Hepatocyte (in vitro differentiated cells): ENCODE measurements around the gene EXD3. TPM values are rescaled to one million over a fixed set of nuclear protein-coding genes. Genes with fewer than 3 reads are reported as not detected.

Source experiments
- DNase-seq: peaks from one replicate; pipeline ENCODE4 v3.0.0-alpha.2; 2016; ENCODE audit warnings: low spot score
- H2AFZ ChIP-seq: fragments of 200-600 bp; sonication (generic); 2 replicates; pipeline ENCODE4 v1.6.0; 2016; ENCODE audit warnings: antibody characterized with exemption, mild to moderate bottlenecking
- H3K27ac ChIP-seq: fragments of 200-600 bp; sonication (generic); 2 replicates; pipeline ENCODE4 v1.5.1; 2016; ENCODE audit warnings: mild to moderate bottlenecking
- H3K27me3 ChIP-seq: fragments of 200-600 bp; sonication (generic); 2 replicates; pipeline ENCODE4 v1.6.1; 2016
- H3K36me3 ChIP-seq: fragments of 200-600 bp; sonication (generic); replicated peaks from 2 replicates; pipeline ENCODE4 v1.5.1; 2016; ENCODE audit warnings: low read depth; ENCODE audit not compliant: insufficient read depth
- H3K4me1 ChIP-seq: fragments of 200-600 bp; sonication (generic); 2 replicates; pipeline ENCODE4 v1.5.1; 2016; ENCODE audit warnings: mild to moderate bottlenecking, moderate library complexity; ENCODE audit not compliant: insufficient read depth
- H3K4me2 ChIP-seq: fragments of 200-600 bp; sonication (generic); 2 replicates; pipeline ENCODE4 v1.6.0; 2016
- H3K4me3 ChIP-seq: fragments of 200-600 bp; sonication (generic); 2 replicates; pipeline ENCODE4 v1.5.1; 2016; ENCODE audit warnings: mild to moderate bottlenecking
- H3K79me2 ChIP-seq: fragments of 200-600 bp; sonication (generic); 2 replicates; pipeline ENCODE4 v1.6.0; 2017; ENCODE audit warnings: mild to moderate bottlenecking
- H3K9me2 ChIP-seq: fragments of 200-600 bp; sonication (generic); replicated peaks from 2 replicates; pipeline ENCODE4 v1.6.0; 2017; ENCODE audit warnings: mild to moderate bottlenecking; ENCODE audit not compliant: insufficient read depth
- H3K9me3 ChIP-seq: fragments of 200-600 bp; sonication (generic); 2 replicates; pipeline ENCODE4 v1.5.1; 2016; ENCODE audit warnings: low read depth, mild to moderate bottlenecking
- H4K20me1 ChIP-seq: fragments of 200-600 bp; sonication (generic); 2 replicates; pipeline ENCODE4 v1.6.0; 2016; ENCODE audit warnings: mild to moderate bottlenecking; ENCODE audit not compliant: insufficient read depth, poor library complexity, severe bottlenecking
- EZH2 ChIP-seq: fragments of 200-600 bp; sonication (generic); IDR thresholded peaks from 2 replicates; pipeline ENCODE4 v1.6.1; 2016; ENCODE audit warnings: antibody characterized with exemption, mild to moderate bottlenecking, borderline replicate concordance
- EZH2phosphoT487 ChIP-seq: fragments of 200-600 bp; sonication (generic); IDR thresholded peaks from one replicate; pipeline ENCODE4 v1.6.1; 2018; ENCODE audit warnings: antibody characterized with exemption, mild to moderate bottlenecking, low read depth, moderate library complexity; ENCODE audit not compliant: unreplicated experiment, severe bottlenecking
- WGBS: methylation state at CpG from one replicate; pipeline ENCODE4 v1.1.6; 2016; ENCODE audit warnings: low lambda C conversion rate; ENCODE audit errors: missing lambda C conversion rate; 5-methylcytosine and 5-hydroxymethylcytosine counted together
- polyA plus RNA-seq: library from polyadenylated mRNA; unstranded; fragments of >200 nt; fragmentation: Nextera tagmentation; extraction: Ambion mirVana; gene quantifications from 2 replicates; pipeline ENCODE4 v1.2.1, GENCODE V29; 2016
- total RNA-seq: library from RNA; depleted of rRNA; stranded (reverse); fragments of >200 nt; gene quantifications from 2 replicates; pipeline ENCODE4 v1.2.3, GENCODE V29; 2014
- TF ChIP-seq, protein P1 (sequence below): fragments of 200-600 bp; sonication (generic); IDR thresholded peaks from 2 replicates; pipeline ENCODE4 v1.5.1; 2016; ENCODE audit warnings: antibody characterized with exemption, mild to moderate bottlenecking; ENCODE audit not compliant: poor library complexity

EXD3 gene
- total and polyA plus RNA-seq, 2 experiments from 2014 or later, result 11.8 to 21.6 TPM

DNA sequence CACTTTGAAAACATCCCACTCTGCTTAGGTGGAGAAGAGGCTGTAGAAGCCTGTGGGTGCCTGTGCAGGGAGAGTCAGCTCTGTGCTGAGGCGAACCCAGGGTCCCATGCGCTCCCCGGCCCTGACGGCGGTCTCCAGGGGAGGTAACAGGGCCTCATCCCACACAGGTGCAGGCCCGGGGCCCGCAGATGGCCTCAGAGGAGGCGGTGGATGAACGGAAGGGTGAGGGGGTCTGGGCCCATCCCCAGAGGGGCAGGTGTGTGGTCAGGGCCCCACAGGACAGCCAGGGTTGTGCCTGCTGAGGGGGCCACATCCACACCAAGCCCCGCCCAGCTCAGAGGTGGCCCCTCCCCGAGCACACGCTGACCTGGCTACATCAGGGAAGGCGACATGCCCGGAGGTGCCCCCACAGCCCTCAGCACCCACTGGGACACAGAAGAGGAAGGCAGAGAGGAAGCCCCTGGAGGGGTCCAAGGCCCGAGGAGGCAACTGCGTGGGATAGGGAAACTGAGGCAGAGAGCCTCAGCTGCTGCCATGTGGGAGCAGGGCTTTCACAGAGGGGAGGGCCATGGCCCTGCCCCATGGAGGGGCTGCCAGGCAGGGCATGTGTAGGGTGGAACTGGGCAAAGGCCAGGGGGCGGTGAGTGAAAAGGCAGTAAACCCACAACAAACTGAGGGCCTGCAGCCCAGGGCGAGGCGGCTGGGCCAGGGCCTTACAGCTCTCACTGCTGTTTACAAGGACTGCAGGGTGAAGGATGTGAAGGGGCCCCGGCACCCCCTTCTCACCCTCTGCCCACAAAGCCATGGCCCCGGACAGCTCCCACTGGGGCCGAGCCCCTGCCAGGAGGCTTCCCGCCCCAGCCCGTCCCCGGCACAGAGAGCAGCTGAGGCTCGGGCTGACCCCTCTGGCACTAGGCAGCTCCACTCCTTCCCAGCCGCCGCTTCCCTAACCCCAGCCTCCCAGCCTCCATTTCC lies 29.5 kb downstream of the EXD3 start:
- TF ChIP-seq EZH2 (no peak), EZH2phosphoT487 (no peak)
- TF ChIP-seq, protein P1, sequence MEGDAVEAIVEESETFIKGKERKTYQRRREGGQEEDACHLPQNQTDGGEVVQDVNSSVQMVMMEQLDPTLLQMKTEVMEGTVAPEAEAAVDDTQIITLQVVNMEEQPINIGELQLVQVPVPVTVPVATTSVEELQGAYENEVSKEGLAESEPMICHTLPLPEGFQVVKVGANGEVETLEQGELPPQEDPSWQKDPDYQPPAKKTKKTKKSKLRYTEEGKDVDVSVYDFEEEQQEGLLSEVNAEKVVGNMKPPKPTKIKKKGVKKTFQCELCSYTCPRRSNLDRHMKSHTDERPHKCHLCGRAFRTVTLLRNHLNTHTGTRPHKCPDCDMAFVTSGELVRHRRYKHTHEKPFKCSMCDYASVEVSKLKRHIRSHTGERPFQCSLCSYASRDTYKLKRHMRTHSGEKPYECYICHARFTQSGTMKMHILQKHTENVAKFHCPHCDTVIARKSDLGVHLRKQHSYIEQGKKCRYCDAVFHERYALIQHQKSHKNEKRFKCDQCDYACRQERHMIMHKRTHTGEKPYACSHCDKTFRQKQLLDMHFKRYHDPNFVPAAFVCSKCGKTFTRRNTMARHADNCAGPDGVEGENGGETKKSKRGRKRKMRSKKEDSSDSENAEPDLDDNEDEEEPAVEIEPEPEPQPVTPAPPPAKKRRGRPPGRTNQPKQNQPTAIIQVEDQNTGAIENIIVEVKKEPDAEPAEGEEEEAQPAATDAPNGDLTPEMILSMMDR, result no peak
- Histone ChIP-seq H3K36me3 (no peaks in the 10 kb centered on the region), H4K20me1 (no peaks in the 10 kb centered on the region), H3K4me1 (no peaks in the 10 kb centered on the region), H3K27ac (no peak overlapping the region), H3K9me3 (no peaks in the 10 kb centered on the region), H3K79me2 (peaks cover 6% of the 10 kb centered on the region), H3K27me3 (no peaks in the 10 kb centered on the region), H3K9me2 (no peaks in the 10 kb centered on the region), H3K4me3 (no peak overlapping the region), H3K4me2 (no peak overlapping the region), H2AFZ (no peak overlapping the region)
- no peak for DNase-seq
- 96% methylated on average over 24 of the region's 28 CpGs for WGBS

DNA sequence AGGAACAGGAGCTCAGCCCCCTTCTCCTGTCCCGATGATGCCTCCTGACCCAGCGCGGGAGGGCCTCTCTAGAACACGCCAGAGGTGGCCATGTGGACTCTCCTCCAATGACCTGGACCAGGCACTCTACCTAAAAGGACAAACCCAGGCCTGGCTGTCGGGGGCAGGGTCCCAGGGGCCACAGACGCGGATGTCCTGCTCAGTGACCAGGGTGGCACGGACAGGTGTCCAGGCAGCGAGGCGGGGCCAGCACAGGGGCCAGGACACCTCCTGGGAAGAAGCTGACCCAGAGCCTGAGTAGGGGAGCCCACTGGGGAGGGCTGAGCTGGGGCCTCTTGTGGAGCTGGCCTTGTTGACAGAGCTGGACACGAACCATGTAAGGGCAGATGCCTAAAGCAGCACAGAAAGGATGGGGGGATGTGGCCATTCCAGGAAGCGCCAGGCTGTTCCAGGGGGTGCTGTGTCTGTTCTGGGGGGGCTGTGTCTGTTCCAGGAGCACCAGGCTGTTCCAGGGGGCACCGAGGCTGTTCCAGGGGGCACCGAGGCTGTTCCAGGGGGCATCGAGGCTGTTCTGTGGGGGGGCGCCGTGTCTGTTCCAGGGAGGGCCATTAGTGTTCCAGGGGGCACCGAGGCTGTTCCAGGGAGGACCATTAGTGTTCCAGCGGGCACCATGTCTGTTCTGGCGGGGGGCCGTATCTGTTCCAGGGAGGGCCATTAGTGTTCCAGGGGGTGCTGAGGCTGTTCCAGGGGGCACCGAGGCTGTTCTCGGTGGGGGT lies 30.5 kb downstream of the EXD3 start:
- DNase-seq, result no peak
- WGBS, result 98% methylated on average over 20 of the region's 23 CpGs
- Histone ChIP-seq H3K9me2 (no peaks in the 10 kb centered on the region), H3K36me3 (no peaks in the 10 kb centered on the region), H3K4me2 (no peak overlapping the region), H3K27me3 (no peaks in the 10 kb centered on the region), H3K9me3 (no peaks in the 10 kb centered on the region), H3K79me2 (peaks cover 3% of the 10 kb centered on the region), H2AFZ (no peak overlapping the region), H4K20me1 (no peaks in the 10 kb centered on the region), H3K4me1 (no peaks in the 10 kb centered on the region), H3K27ac (no peak overlapping the region), H3K4me3 (no peak overlapping the region)
- no peak for TF ChIP-seq EZH2phosphoT487
- no peak for TF ChIP-seq EZH2
- TF ChIP-seq, protein P1, result no peak

DNA sequence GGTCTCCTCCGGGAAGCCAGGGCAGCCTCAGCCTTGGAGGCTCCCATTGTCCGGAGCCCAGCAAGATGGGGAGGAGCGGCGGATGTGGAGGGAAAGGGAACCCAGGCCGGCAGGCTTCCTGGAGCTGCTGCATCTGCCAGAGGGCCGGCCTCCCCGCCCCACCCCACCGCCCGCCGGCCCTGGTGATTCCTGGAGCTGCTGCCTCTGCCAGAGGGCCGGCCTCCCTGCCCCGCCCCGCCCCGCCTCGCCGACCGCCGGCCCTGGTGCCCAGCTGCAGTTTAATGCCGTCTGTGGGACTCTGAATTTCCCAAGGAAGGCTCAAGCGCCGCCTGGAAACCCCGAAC lies 31.6 kb downstream of the EXD3 start:
- no peaks in the 10 kb centered on the region for H4K20me1 ChIP-seq
- no peak overlapping the region for H3K4me2 ChIP-seq
- H2AFZ ChIP-seq, result no peak overlapping the region
- no peak overlapping the region for H3K27ac ChIP-seq
- no peak for DNase-seq
- no peaks in the 10 kb centered on the region for H3K9me2 ChIP-seq
- no peaks in the 10 kb centered on the region for H3K9me3 ChIP-seq
- H3K36me3 ChIP-seq, result no peaks in the 10 kb centered on the region
- no peaks in the 10 kb centered on the region for H3K79me2 ChIP-seq
- no peak overlapping the region for H3K4me3 ChIP-seq
- TF ChIP-seq EZH2 (no peak), EZH2phosphoT487 (no peak)
- TF ChIP-seq, protein P1, result no peak
- no peaks in the 10 kb centered on the region for H3K4me1 ChIP-seq
- 94% methylated on average over 11 of the region's 22 CpGs for WGBS
- no peaks in the 10 kb centered on the region for H3K27me3 ChIP-seq
